ENCODE measurements around the gene PISD. TPM values are rescaled to one million over a fixed set of nuclear protein-coding genes. Genes with fewer than 3 reads are reported as not detected.
A peak's percentile ranks its signal among the peaks of the same experiment; 100 is the strongest.

PISD gene
- total RNA-seq, 1 donor from 2014 or later, result 44.9 TPM

GRCh38 chr22:31585161-31585859 is 76.7 kb downstream of the PISD start:
- DNase-seq (ENCODE audit: low spot score), result peak; percentile 20
- intact Hi-C loops (cut with micrococcal nuclease), result loop anchor here (2.0 kb wide), 2 partner anchors 45 to 89 kb away; partner anchors contain the start of gene SFI1
- Mint-ChIP-seq H3K9me3 (no peaks in the 10 kb centered on the region), H3K27ac (peak overlapping the region; percentile 81), H3K27me3 (ENCODE audit: low read depth) (no peaks in the 10 kb centered on the region), H3K4me1 (ENCODE audit: low read depth) (peaks cover 51% of the 10 kb centered on the region), H3K36me3 (ENCODE audit: low read depth) (peaks cover 81% of the 10 kb centered on the region), H3K4me3 (ENCODE audit: low read depth) (peak overlapping the region; percentile 20)

GRCh38 chr22:31584804-31585160 is 77.2 kb downstream of the PISD start:
- no peak for DNase-seq (ENCODE audit: low spot score)
- no peaks in the 10 kb centered on the region for H3K9me3 Mint-ChIP-seq
- no peaks in the 10 kb centered on the region for H3K27me3 Mint-ChIP-seq (ENCODE audit: low read depth)
- peak overlapping the region; percentile 81 for H3K27ac Mint-ChIP-seq
- H3K4me1 Mint-ChIP-seq (ENCODE audit: low read depth), result peaks cover 53% of the 10 kb centered on the region
- peaks cover 87% of the 10 kb centered on the region for H3K36me3 Mint-ChIP-seq (ENCODE audit: low read depth)
- H3K4me3 Mint-ChIP-seq (ENCODE audit: low read depth), result no peak overlapping the region
- intact Hi-C loops (cut with micrococcal nuclease), result loop anchor here (2.0 kb wide), 2 partner anchors 46 to 88 kb away; partner anchors contain the start of gene SFI1

DNA sequence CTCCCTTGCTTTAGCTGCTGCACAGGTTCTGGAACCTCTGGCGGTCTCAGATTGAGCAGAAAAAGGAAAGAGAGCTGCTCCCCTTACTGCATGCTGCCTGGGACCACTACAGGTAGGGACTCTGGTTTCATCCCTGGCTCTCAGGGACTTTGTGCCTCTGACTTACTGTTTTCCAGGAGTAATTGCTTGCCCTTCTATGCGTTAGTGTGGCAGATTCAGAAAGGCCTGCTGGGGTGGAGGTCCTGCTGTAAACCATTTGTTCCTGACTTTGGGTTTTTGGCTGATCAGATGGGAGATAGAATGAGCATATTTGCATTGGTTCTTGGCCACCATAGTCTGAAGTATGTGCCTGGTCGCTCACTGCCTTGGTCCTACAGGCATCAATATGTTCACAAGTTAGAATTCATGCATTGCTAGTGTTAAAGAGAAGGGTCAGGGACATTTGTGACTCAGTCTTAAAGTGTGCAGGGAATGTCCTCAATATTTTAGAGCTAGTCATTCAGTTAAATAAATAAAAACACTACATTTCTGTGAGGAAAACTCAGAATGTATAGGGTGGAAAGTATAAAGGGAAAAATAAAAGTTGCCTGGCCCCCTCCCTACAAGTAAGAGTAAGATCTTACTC is 78.0 kb downstream of the PISD start:
- Mint-ChIP-seq H3K9me3 (no peaks in the 10 kb centered on the region), H3K27ac (peak overlapping the region; percentile 30), H3K36me3 (ENCODE audit: low read depth) (peaks cover 83% of the 10 kb centered on the region), H3K4me3 (ENCODE audit: low read depth) (no peak overlapping the region), H3K4me1 (ENCODE audit: low read depth) (peaks cover 52% of the 10 kb centered on the region), H3K27me3 (ENCODE audit: low read depth) (no peaks in the 10 kb centered on the region)
- intact Hi-C loops (cut with micrococcal nuclease), result loop anchor here (2.0 kb wide), 2 partner anchors 47 to 87 kb away; partner anchors contain the start of gene SFI1
- DNase-seq (ENCODE audit: low spot score), result no peak

- H3K4me3 Mint-ChIP-seq (ENCODE audit: low read depth), result no peak overlapping the region
- peak overlapping the region; percentile 13 for H3K27ac Mint-ChIP-seq
- H3K36me3 Mint-ChIP-seq (ENCODE audit: low read depth), result peaks cover 79% of the 10 kb centered on the region
- peaks cover 31% of the 10 kb centered on the region for H3K4me1 Mint-ChIP-seq (ENCODE audit: low read depth)
- intact Hi-C loops (cut with micrococcal nuclease), result no loop called here
- no peak for DNase-seq (ENCODE audit: low spot score)
- no peaks in the 10 kb centered on the region for H3K27me3 Mint-ChIP-seq (ENCODE audit: low read depth)
- no peaks in the 10 kb centered on the region for H3K9me3 Mint-ChIP-seq
Measured at GRCh38 chr22:31579835-31580242, 82.2 kb downstream of the PISD start.

GRCh38 chr22:31578171-31578570 is 83.8 kb downstream of the PISD start:
- H3K36me3 Mint-ChIP-seq (ENCODE audit: low read depth), result peaks cover 77% of the 10 kb centered on the region
- DNase-seq (ENCODE audit: low spot score), result no peak
- intact Hi-C loops (cut with micrococcal nuclease), result no loop called here
- H3K27me3 Mint-ChIP-seq (ENCODE audit: low read depth), result no peaks in the 10 kb centered on the region
- no peak overlapping the region for H3K4me3 Mint-ChIP-seq (ENCODE audit: low read depth)
- no peak overlapping the region for H3K27ac Mint-ChIP-seq
- H3K4me1 Mint-ChIP-seq (ENCODE audit: low read depth), result peaks cover 15% of the 10 kb centered on the region
- H3K9me3 Mint-ChIP-seq, result no peaks in the 10 kb centered on the region

DNA sequence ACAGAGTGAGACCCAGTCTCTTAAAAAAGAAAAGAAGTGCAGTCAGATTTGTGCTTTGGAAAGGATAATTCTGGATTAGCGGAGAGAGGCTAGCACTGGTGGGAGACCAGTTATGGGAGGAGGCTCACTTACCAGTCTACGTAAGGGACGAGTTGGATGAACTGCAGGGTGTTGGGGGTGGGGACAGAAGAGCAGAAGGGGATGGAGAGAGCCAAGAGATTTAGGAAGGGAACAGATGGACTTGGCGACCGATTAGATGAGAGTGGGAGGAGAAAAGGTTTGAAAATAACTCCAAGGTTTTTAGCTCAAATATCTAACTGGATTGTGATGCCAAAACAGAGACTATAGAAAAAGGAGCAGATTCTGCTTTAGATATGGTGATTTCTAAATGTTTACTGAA is 84.3 kb downstream of the PISD start:
- Mint-ChIP-seq H3K36me3 (ENCODE audit: low read depth) (peaks cover 82% of the 10 kb centered on the region), H3K27ac (no peak overlapping the region), H3K27me3 (ENCODE audit: low read depth) (no peaks in the 10 kb centered on the region), H3K4me3 (ENCODE audit: low read depth) (no peak overlapping the region), H3K4me1 (ENCODE audit: low read depth) (peaks cover 13% of the 10 kb centered on the region), H3K9me3 (no peaks in the 10 kb centered on the region)
- DNase-seq (ENCODE audit: low spot score), result no peak
- intact Hi-C loops (cut with micrococcal nuclease), result no loop called here

GRCh38 chr22:31575190-31575589 is 86.8 kb downstream of the PISD start:
- Mint-ChIP-seq H3K27ac (no peak overlapping the region), H3K4me1 (ENCODE audit: low read depth) (peaks cover 10% of the 10 kb centered on the region), H3K36me3 (ENCODE audit: low read depth) (peaks cover 79% of the 10 kb centered on the region), H3K27me3 (ENCODE audit: low read depth) (no peaks in the 10 kb centered on the region), H3K9me3 (no peaks in the 10 kb centered on the region), H3K4me3 (ENCODE audit: low read depth) (no peak overlapping the region)
- no peak for DNase-seq (ENCODE audit: low spot score)
- intact Hi-C loops (cut with micrococcal nuclease), result no loop called here

DNA sequence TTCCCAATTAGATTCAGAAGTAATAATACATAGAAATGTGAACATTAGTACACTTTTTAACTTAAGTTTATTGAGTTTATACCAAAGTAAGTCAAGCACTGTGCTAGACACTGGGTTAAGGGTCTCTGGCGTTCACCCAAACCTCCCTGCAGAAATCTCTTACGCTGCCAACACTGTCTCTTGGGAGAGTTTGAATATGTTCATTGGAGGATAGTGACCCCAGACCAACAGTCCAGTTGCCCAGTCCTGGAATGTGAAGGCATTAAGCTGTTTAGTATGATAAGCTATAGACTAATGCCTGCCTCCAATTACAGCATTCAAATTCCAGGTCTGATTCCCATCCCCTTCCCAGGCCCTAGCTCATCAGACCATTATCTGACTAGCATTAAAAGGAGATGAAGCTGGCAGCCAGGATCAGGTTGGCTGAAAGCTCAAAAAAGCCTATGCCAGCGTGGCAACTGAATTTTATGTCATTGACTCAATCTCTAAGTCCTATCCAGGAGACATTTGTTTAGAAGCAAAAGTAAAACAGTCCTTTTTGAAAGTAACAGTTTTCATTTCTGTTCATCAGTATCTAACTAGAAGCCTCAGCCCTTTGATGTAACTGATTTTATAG is 87.9 kb downstream of the PISD start:
- Mint-ChIP-seq H3K36me3 (ENCODE audit: low read depth) (peaks cover 80% of the 10 kb centered on the region), H3K27ac (no peak overlapping the region), H3K27me3 (ENCODE audit: low read depth) (no peaks in the 10 kb centered on the region), H3K4me1 (ENCODE audit: low read depth) (peaks cover 9% of the 10 kb centered on the region), H3K9me3 (no peaks in the 10 kb centered on the region), H3K4me3 (ENCODE audit: low read depth) (no peak overlapping the region)
- intact Hi-C loops (cut with micrococcal nuclease), result no loop called here
- DNase-seq (ENCODE audit: low spot score), result no peak

- H3K9me3 Mint-ChIP-seq, result no peaks in the 10 kb centered on the region
Measured at GRCh38 chr22:31572939-31573338, 89.1 kb downstream of the PISD start.

GRCh38 chr22:31569126-31569525 is 92.9 kb downstream of the PISD start:
- H3K27ac Mint-ChIP-seq, result peak overlapping the region; percentile 43
- peaks cover 72% of the 10 kb centered on the region for H3K36me3 Mint-ChIP-seq (ENCODE audit: low read depth)

More at GRCh38 chr22:31572939-31573338, 89.1 kb downstream of the PISD start:
- intact Hi-C loops (cut with micrococcal nuclease), result no loop called here
- no peak for DNase-seq (ENCODE audit: low spot score)
- peak overlapping the region; percentile 28 for H3K27ac Mint-ChIP-seq
- peaks cover 13% of the 10 kb centered on the region for H3K4me1 Mint-ChIP-seq (ENCODE audit: low read depth)
- no peak overlapping the region for H3K4me3 Mint-ChIP-seq (ENCODE audit: low read depth)
- H3K36me3 Mint-ChIP-seq (ENCODE audit: low read depth), result peaks cover 84% of the 10 kb centered on the region
- H3K27me3 Mint-ChIP-seq (ENCODE audit: low read depth), result no peaks in the 10 kb centered on the region

More at GRCh38 chr22:31569126-31569525, 92.9 kb downstream of the PISD start:
- Mint-ChIP-seq H3K4me3 (ENCODE audit: low read depth) (no peak overlapping the region), H3K27me3 (ENCODE audit: low read depth) (no peaks in the 10 kb centered on the region), H3K9me3 (no peaks in the 10 kb centered on the region), H3K4me1 (ENCODE audit: low read depth) (peaks cover 14% of the 10 kb centered on the region)
- intact Hi-C loops (cut with micrococcal nuclease), result no loop called here
- DNase-seq (ENCODE audit: low spot score), result no peak

Other genes starting within 250 kb of the PISD start
- 96.5 and 103 TPM in 2 replicates for gene EIF4ENIF1, start 172.4 kb downstream of the PISD start, total RNA-seq
- gene SFI1, start 165.7 kb downstream of the PISD start, total RNA-seq, result 409 and 435 TPM in 2 replicates
- gene PRR14L, start 87.9 kb upstream of the PISD start, total RNA-seq, result 54.2 and 58.0 TPM in 2 replicates
- 33.2 and 37.6 TPM in 2 replicates for gene DEPDC5, start 91.8 kb upstream of the PISD start, total RNA-seq

Measured in activated T-helper 2 cell treated with anti-CD3 and anti-CD28 coated beads, Interferon-gamma antibody, Interleukin-2, Interleukin-4, amounts not matched to agents 10 μg/mL and 5 μg/mL and 100 μg/mL, durations not matched to agents 14 hours and 24 hours and 36 hours (primary cell).